Heart left ventricle (tissue), 13 donors: ENCODE results near the gene C22orf15.

ENCODE experiments used
- POLR2A ChIP-seq, 2 donors: fragments of 450-650 bp; IDR thresholded peaks; one replicate each; pipeline ENCODE4 v1.6.1; 2017; ENCODE audit warnings: antibody characterized with exemption in 2 of 2, mild to moderate bottlenecking in 2 of 2, moderate library complexity in 2 of 2
- TF ChIP-seq, protein P1 (sequence below), 12 donors: fragments of 200-600 bp; sonication (generic) in 4 of 12; IDR thresholded peaks; one replicate each; pipeline versions ENCODE4 v1.5.0 to v1.8.0; 2018 to 2022; ENCODE audit warnings: antibody characterized with exemption in 12 of 12, mild to moderate bottlenecking in 5 of 12
- donor health status: ischemic (EF 13 %, LVEDD 7.1; RV severe dilation, severe dysfunction).
- donor health status: DM: no; HTN: yes; CAD: no.
- donor health status: DM: no; HTN: no; CAD: no.
- donor health status: ischemic (EF 25% LVEDD 6.9; RV normal size, moderate dysfunction).
- donor health status: ischemic (EF 25% LVEDD 5.7; RV mildly dilated, moderate dysfunction).
- donor health status: ischemic (EF 35%, LVEDD 5.7; RV mildly dilated, moderate dysfunction).
- donor health status: nonischemic (EF 11% LVEDD 7.7; RV severe dilation, severe dysfunction).
- donor health status: DM: yes; HTN: yes; CAD: no.
- donor health status: PGD.
- donor health status: ischemic (EF 29% LVEDD 5.4; RV normal size, mild dysfunction).
- donor health status: nonischemic (EF 23%, LVEDD 6.1; RV moderate dilation, normal function).

DNA sequence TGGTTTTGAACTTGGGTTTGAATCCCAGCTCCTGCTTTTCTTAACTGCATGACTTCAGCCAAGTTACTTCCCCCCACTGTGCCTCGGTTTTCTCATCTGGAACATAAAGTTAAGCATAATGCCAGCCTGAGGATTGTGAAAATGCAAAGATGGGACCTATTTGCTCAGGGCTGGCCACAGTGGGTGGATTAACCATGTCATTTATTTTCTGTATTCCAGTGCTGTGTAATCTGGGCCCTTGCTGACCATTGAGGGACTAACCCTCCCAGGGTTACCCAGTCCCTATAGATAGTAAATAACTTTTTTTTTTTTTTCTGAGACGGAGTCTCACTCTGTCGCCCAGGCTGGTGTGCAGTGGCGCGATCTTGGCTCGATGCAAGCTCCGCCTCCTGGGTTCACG is 7.1 kb upstream of the C22orf15 start:
- TF ChIP-seq, protein P1, sequence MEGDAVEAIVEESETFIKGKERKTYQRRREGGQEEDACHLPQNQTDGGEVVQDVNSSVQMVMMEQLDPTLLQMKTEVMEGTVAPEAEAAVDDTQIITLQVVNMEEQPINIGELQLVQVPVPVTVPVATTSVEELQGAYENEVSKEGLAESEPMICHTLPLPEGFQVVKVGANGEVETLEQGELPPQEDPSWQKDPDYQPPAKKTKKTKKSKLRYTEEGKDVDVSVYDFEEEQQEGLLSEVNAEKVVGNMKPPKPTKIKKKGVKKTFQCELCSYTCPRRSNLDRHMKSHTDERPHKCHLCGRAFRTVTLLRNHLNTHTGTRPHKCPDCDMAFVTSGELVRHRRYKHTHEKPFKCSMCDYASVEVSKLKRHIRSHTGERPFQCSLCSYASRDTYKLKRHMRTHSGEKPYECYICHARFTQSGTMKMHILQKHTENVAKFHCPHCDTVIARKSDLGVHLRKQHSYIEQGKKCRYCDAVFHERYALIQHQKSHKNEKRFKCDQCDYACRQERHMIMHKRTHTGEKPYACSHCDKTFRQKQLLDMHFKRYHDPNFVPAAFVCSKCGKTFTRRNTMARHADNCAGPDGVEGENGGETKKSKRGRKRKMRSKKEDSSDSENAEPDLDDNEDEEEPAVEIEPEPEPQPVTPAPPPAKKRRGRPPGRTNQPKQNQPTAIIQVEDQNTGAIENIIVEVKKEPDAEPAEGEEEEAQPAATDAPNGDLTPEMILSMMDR (IDR thresholded peaks at IDR 0.05): no peak
- no peak for TF ChIP-seq POLR2A (IDR thresholded peaks at IDR 0.05)
